ENCODE results near the gene GPX1. TPM values are rescaled to one million over a fixed set of nuclear protein-coding genes. Genes with fewer than 3 reads are reported as not detected.
"Not testable (repeated sequence)": the region's sequence is repeated elsewhere in the genome, so short reads cannot be mapped to it uniquely, and the experiment has no call there.

Gene GPX1
- total RNA-seq, 1 experiment from 2014 or later: 386 TPM

DNA sequence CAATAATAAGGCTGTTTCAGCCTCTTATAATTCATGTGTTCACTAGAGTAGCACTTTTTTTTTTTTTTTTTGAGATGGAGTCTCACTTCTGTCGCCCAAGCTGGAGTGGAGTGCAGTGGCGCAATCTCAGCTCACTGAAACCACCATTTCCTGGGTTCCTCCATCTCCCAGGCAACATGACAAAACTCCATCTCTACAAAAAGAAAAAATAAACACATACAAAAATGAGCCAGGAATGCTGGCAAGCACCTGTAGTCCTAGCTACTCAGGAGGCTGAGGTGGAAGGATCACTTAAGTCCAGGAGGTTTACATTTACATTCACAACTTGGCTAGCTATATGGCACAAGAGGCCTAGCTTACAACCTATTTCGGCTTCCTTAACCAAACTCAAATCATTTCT, 25.1 kb downstream of the GPX1 start:
- Histone ChIP-seq H2AFZ (no peak overlapping the region), H3K4me1 (replicated peaks; ENCODE audit: insufficient read depth) (no peaks in the 10 kb centered on the region), H3K36me3 (ENCODE audit: low read depth) (0 out of 2 replicates have a peak, but pooled peaks cover 4% of the 10 kb centered on the region), H3K4me2 (no peak overlapping the region), H3K9me3 (ENCODE audit: insufficient read depth, low read depth) (no peaks in the 10 kb centered on the region), H3F3A (ENCODE audit: insufficient read depth, low read depth) (no peaks in the 10 kb centered on the region; the same call in 1 of the 2 replicates), H3K79me2 (ENCODE audit: low read depth) (peaks cover 18% of the 10 kb centered on the region), H3K27ac (no peak overlapping the region), H4K20me1 (ENCODE audit: insufficient read depth) (peaks cover 3% of the 10 kb centered on the region; the same call in 1 of the 2 replicates), H3K4me3 (no peak overlapping the region), H3K9me2 (ENCODE audit: insufficient read depth) (no peaks in the 10 kb centered on the region), H3K27me3 (ENCODE audit: insufficient read depth, low read depth) (no peaks in the 10 kb centered on the region)
- intact Hi-C loops (cut with micrococcal nuclease; ENCODE audit: unreplicated experiment): no loop called here
- ChIA-PET CTCF (interaction anchor here (0.6 kb wide), 1 partner anchor 176 kb away, joined by 7 read pairs; no protein-coding TSS in a partner anchor), POLR2A (ENCODE audit: unreplicated experiment) (interaction anchor here (0.6 kb wide), 1 partner anchor 15 kb away, joined by 9 read pairs; no protein-coding TSS in a partner anchor)
- BruUV-seq (replicated peaks): no TSS peak
- no peak for DNase-seq
- no peak for TF ChIP-seq EZH2 (IDR thresholded peaks at IDR 0.05; ENCODE audit: low read depth)
- TF ChIP-seq, protein P1, sequence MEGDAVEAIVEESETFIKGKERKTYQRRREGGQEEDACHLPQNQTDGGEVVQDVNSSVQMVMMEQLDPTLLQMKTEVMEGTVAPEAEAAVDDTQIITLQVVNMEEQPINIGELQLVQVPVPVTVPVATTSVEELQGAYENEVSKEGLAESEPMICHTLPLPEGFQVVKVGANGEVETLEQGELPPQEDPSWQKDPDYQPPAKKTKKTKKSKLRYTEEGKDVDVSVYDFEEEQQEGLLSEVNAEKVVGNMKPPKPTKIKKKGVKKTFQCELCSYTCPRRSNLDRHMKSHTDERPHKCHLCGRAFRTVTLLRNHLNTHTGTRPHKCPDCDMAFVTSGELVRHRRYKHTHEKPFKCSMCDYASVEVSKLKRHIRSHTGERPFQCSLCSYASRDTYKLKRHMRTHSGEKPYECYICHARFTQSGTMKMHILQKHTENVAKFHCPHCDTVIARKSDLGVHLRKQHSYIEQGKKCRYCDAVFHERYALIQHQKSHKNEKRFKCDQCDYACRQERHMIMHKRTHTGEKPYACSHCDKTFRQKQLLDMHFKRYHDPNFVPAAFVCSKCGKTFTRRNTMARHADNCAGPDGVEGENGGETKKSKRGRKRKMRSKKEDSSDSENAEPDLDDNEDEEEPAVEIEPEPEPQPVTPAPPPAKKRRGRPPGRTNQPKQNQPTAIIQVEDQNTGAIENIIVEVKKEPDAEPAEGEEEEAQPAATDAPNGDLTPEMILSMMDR (conservative IDR thresholded peaks at IDR 0.05): no peak

DNA sequence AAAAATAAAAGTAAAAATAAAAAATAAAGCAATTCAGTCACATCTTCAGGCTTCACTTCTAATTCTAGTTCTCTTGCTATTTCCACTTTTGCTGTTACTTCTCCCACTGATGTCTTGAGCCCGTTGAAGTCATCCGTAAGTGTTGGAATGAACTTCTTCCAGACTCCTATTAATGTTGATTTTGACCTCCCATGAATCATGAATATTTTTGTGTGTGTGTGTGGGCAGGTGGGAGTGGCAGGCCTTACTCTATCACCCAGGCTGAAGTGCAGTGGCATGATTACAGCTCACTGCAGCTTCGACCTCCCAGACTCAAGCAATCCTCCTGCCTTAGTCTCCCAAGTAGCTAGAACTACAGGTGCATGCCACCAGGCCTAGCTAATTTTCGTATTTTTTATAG, 29.0 kb downstream of the GPX1 start:
- no peaks in the 10 kb centered on the region for H3F3A ChIP-seq (ENCODE audit: insufficient read depth, low read depth)
- no TSS peak for BruUV-seq (replicated peaks)
- H3K27ac ChIP-seq: no peak overlapping the region
- ChIA-PET POLR2A (ENCODE audit: unreplicated experiment) (interaction anchor here (0.6 kb wide), 1 partner anchor 394 kb away, joined by 7 read pairs; no protein-coding TSS in a partner anchor), CTCF (no interaction called here)
- peaks cover 3% of the 10 kb centered on the region; the same call in 1 of the 2 replicates for H3K36me3 ChIP-seq (ENCODE audit: low read depth)
- no peaks in the 10 kb centered on the region for H4K20me1 ChIP-seq (ENCODE audit: insufficient read depth)
- intact Hi-C loops (cut with micrococcal nuclease; ENCODE audit: unreplicated experiment): no loop called here
- no peaks in the 10 kb centered on the region for H3K27me3 ChIP-seq (ENCODE audit: insufficient read depth, low read depth)
- H3K9me3 ChIP-seq (ENCODE audit: insufficient read depth, low read depth): no peaks in the 10 kb centered on the region
- H2AFZ ChIP-seq: no peak overlapping the region
- DNase-seq: no peak
- no peaks in the 10 kb centered on the region for H3K9me2 ChIP-seq (ENCODE audit: insufficient read depth)
- no peak for TF ChIP-seq EZH2 (IDR thresholded peaks at IDR 0.05; ENCODE audit: low read depth)
- TF ChIP-seq, protein P1 (conservative IDR thresholded peaks at IDR 0.05): no peak
- H3K79me2 ChIP-seq (ENCODE audit: low read depth): no peaks in the 10 kb centered on the region
- no peaks in the 10 kb centered on the region for H3K4me1 ChIP-seq (replicated peaks; ENCODE audit: insufficient read depth)
- H3K4me3 ChIP-seq: no peak overlapping the region
- no peak overlapping the region for H3K4me2 ChIP-seq

DNA sequence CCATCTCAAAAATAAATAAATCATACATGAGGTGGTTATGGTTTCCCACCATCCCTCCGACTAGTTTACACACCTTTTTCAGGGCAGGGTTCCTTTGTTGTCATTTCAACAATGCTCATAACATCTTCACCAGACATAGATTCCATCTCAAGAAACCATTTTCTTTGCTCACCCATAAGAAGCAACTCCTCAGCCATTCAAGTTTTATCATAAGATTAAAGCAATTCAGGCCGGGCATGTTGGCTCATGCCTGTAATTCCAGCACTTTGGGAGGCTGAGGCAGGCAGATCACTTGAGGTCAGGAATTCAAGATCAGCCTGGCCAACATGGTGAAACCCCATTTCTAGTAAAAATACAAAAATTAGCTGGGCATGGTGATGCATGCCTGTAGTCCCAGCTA, 29.8 kb downstream of the GPX1 start:
- intact Hi-C loops (cut with micrococcal nuclease; ENCODE audit: unreplicated experiment); CTCF ChIA-PET; H3K27me3 ChIP-seq (ENCODE audit: insufficient read depth, low read depth); H3K4me2 ChIP-seq; H3F3A ChIP-seq (ENCODE audit: insufficient read depth, low read depth); POLR2A ChIA-PET (ENCODE audit: unreplicated experiment); DNase-seq; H3K9me2 ChIP-seq (ENCODE audit: insufficient read depth); H3K79me2 ChIP-seq (ENCODE audit: low read depth); H3K4me3 ChIP-seq; H2AFZ ChIP-seq; H3K27ac ChIP-seq; H3K9me3 ChIP-seq (ENCODE audit: insufficient read depth, low read depth); BruUV-seq (replicated peaks); H3K4me1 ChIP-seq (replicated peaks; ENCODE audit: insufficient read depth); H4K20me1 ChIP-seq (ENCODE audit: insufficient read depth); H3K36me3 ChIP-seq (ENCODE audit: low read depth): not testable (repeated sequence)

DNA sequence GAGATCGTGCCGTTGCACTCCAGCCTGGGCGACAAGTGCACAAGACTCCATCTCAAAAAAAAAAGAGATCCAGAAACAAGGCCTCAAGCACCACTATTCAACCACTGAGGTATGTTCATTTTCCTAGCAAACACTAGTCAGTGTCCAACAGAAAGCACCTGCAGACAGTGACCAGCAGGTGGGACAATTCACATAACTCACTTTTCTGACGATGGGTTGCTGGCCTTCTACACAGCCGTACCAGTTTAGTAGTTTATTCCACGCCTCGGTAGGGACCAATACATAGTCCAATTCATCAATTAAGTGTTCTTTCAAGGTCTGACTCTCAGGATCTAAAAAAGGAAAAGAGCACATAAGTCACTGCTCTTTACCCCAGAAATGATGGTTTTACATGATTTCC, 30.7 kb downstream of the GPX1 start:
- no peaks in the 10 kb centered on the region for H3K9me3 ChIP-seq (ENCODE audit: insufficient read depth, low read depth)

More for the DNA sequence above, 30.7 kb downstream of the GPX1 start:
- no peak overlapping the region for H2AFZ ChIP-seq
- H3K4me2 ChIP-seq: no peak overlapping the region
- no peak for DNase-seq
- H3K27me3 ChIP-seq (ENCODE audit: insufficient read depth, low read depth): no peaks in the 10 kb centered on the region
- TF ChIP-seq EZH2 (IDR thresholded peaks at IDR 0.05; ENCODE audit: low read depth): no peak
- TF ChIP-seq, protein P1 (conservative IDR thresholded peaks at IDR 0.05): peak; percentile 51
- no peaks in the 10 kb centered on the region for H3K4me1 ChIP-seq (replicated peaks; ENCODE audit: insufficient read depth)
- BruUV-seq (replicated peaks): no TSS peak
- ChIA-PET CTCF (no interaction called here), POLR2A (ENCODE audit: unreplicated experiment) (no interaction called here)
- no peaks in the 10 kb centered on the region for H4K20me1 ChIP-seq (ENCODE audit: insufficient read depth)
- no peak overlapping the region for H3K4me3 ChIP-seq
- H3K79me2 ChIP-seq (ENCODE audit: low read depth): no peaks in the 10 kb centered on the region
- intact Hi-C loops (cut with micrococcal nuclease; ENCODE audit: unreplicated experiment): no loop called here
- no peaks in the 10 kb centered on the region for H3K9me2 ChIP-seq (ENCODE audit: insufficient read depth)
- no peaks in the 10 kb centered on the region; the same call in 1 of the 2 replicates for H3K36me3 ChIP-seq (ENCODE audit: low read depth)
- no peaks in the 10 kb centered on the region for H3F3A ChIP-seq (ENCODE audit: insufficient read depth, low read depth)
- no peak overlapping the region for H3K27ac ChIP-seq

Measured in PC-9 (cell line).